ENCODE results near the gene GPR21.

- no peak for TF ChIP-seq SP1 (IDR thresholded peaks at IDR 0.05)
- TF ChIP-seq LEF1 (IDR thresholded peaks at IDR 0.05; ENCODE audit: borderline replicate concordance) = no peak
- TF ChIP-seq FOXM1 (IDR thresholded peaks at IDR 0.05; ENCODE audit: borderline replicate concordance) = no peak
- TF ChIP-seq BHLHE40 (IDR thresholded peaks at IDR 0.05; ENCODE audit: borderline replicate concordance) = no peak
- no peak for TF ChIP-seq ZNF384 (IDR thresholded peaks at IDR 0.05)
- TF ChIP-seq PKNOX1 (IDR thresholded peaks at IDR 0.05) = no peak
- TF ChIP-seq TARDBP (IDR thresholded peaks at IDR 0.05) = no peak
- TF ChIP-seq L3MBTL2 (conservative IDR thresholded peaks at IDR 0.05) = no peak
- no peak for TF ChIP-seq ELF4 (IDR thresholded peaks at IDR 0.05)
- TF ChIP-seq FOXA1 (IDR thresholded peaks at IDR 0.05) = no peak
- TF ChIP-seq NFRKB (IDR thresholded peaks at IDR 0.05) = no peak
- no peak for TF ChIP-seq ARNT (IDR thresholded peaks at IDR 0.05)
These were observed 29.1 kb downstream of the GPR21 start for GRCh38 chr9:123062351-123063176.

Measured in HEK293T (cell line).